GM19043 (cell line): Measurements from ENCODE around the gene OR4D1.

Source experiments
- ATAC-seq: cut with Tn5 transposase; IDR thresholded peaks from one replicate; pipeline ENCODE4 v1.9.1; 2021; ENCODE audit warnings: low read depth; ENCODE audit not compliant: unreplicated experiment

The OR4D1 gene

GRCh38 chr17:58191241-58191896 is 43.2 kb downstream of the OR4D1 start:
- ATAC-seq, result no peak

- ATAC-seq, result no peak
Measured at GRCh38 chr17:58192612-58193011, 44.4 kb downstream of the OR4D1 start, which contains the start of gene EPX. Gene EPX, plus strand, starts transcription at chr17:58192726. Its CDS starts 121 bp downstream, at chr17:58192847.

- no peak for ATAC-seq
Measured at GRCh38 chr17:58193641-58194255, 45.6 kb downstream of the OR4D1 start.

- no peak for ATAC-seq
Measured at GRCh38 chr17:58195518-58196123, 47.4 kb downstream of the OR4D1 start.

- no peak for ATAC-seq
Measured at GRCh38 chr17:58196610-58197009, 48.4 kb downstream of the OR4D1 start.

GRCh38 chr17:58200024-58200633 is 51.9 kb downstream of the OR4D1 start:
- ATAC-seq, result no peak

GRCh38 chr17:58202859-58203258 is 54.7 kb downstream of the OR4D1 start:
- ATAC-seq, result no peak

- no peak for ATAC-seq
Measured at GRCh38 chr17:58204796-58205195, 56.6 kb downstream of the OR4D1 start.

- no peak for ATAC-seq
Measured at GRCh38 chr17:58205936-58206335, 57.8 kb downstream of the OR4D1 start.

GRCh38 chr17:58207451-58207850 is 59.3 kb downstream of the OR4D1 start:
- no peak for ATAC-seq

- no peak for ATAC-seq
Measured at GRCh38 chr17:58208344-58208743, 60.2 kb downstream of the OR4D1 start.
